C4-2B (cell line): ENCODE data around the gene DOK1.

Experiments
- CTCF ChIP-seq: fragments of 450-650 bp; conservative IDR thresholded peaks from 2 replicates; pipeline ENCODE4 v1.5.1; 2017; ENCODE audit warnings: mild to moderate bottlenecking
- ZFX ChIP-seq: fragments of 450-650 bp; IDR thresholded peaks from 2 replicates; pipeline ENCODE4 v1.6.1; 2017

- TF ChIP-seq CTCF (no peak), ZFX (no peak)
Measured at GRCh38 chr2:74576863-74577229, 22.3 kb downstream of the DOK1 start.
